Activated CD8-positive, alpha-beta memory T cell treated with anti-CD3 and anti-CD28 coated beads, Interleukin-2, amount 50 U/mL, for 24 hours (primary cell): ENCODE data around the gene FAM228B.

Experiments used
- DNase-seq: peaks from one replicate; pipeline ENCODE4 v3.0.0-alpha.2; 2020; ENCODE audit errors: extremely low read depth

FAM228B gene

GRCh38 chr2:24203787-24204150 lies 80.5 kb downstream of the FAM228B start:
- no peak for DNase-seq

- no peak for DNase-seq
These were observed 81.2 kb downstream of the FAM228B start for GRCh38 chr2:24204505-24204904.

GRCh38 chr2:24205131-24205530 lies 81.9 kb downstream of the FAM228B start:
- DNase-seq: no peak

- DNase-seq: no peak
These were observed 83.0 kb downstream of the FAM228B start for GRCh38 chr2:24206242-24206641.

GRCh38 chr2:24206714-24207113 lies 83.4 kb downstream of the FAM228B start:
- DNase-seq: no peak

- DNase-seq: no peak
These were observed 84.1 kb downstream of the FAM228B start for GRCh38 chr2:24207359-24207758.

GRCh38 chr2:24208490-24208889 lies 85.2 kb downstream of the FAM228B start:
- no peak for DNase-seq

- DNase-seq: no peak
These were observed 86.3 kb downstream of the FAM228B start for GRCh38 chr2:24209389-24210105.

GRCh38 chr2:24210106-24210455 lies 86.8 kb downstream of the FAM228B start:
- no peak for DNase-seq

- no peak for DNase-seq
These were observed 87.5 kb downstream of the FAM228B start for GRCh38 chr2:24210723-24211122.

GRCh38 chr2:24211408-24211807 lies 88.1 kb downstream of the FAM228B start:
- no peak for DNase-seq

- DNase-seq: no peak
These were observed 91.6 kb downstream of the FAM228B start for GRCh38 chr2:24214880-24215279.
